NOMO-1 (cell line): ENCODE measurements around the gene C22orf23.

Experiments
- DNase-seq, 2 experiments: peaks; one replicate each; lab custom pipeline; 2025; ENCODE audit not compliant: unreplicated experiment in 2 of 2; lab: John Stamatoyannopoulos, UW

The C22orf23 gene

GRCh38 chr22:37926771-37927636, 26.4 kb downstream of the C22orf23 start:
- no peak for DNase-seq

- DNase-seq: no peak
Observed at GRCh38 chr22:37926358-37926757, 27.0 kb downstream of the C22orf23 start.

GRCh38 chr22:37925767-37926166, 27.6 kb downstream of the C22orf23 start:
- DNase-seq: no peak

GRCh38 chr22:37925330-37925729, 28.1 kb downstream of the C22orf23 start:
- DNase-seq: no peak

GRCh38 chr22:37924386-37925065, 28.9 kb downstream of the C22orf23 start:
- DNase-seq: no peak

- DNase-seq: no peak
Observed at GRCh38 chr22:37923927-37924326, 29.5 kb downstream of the C22orf23 start.

GRCh38 chr22:37922191-37922590, 31.2 kb downstream of the C22orf23 start:
- DNase-seq: no peak

GRCh38 chr22:37920126-37920525, 33.3 kb downstream of the C22orf23 start:
- DNase-seq: peak; percentile 14 to 47

GRCh38 chr22:37918580-37919270, 34.7 kb downstream of the C22orf23 start:
- DNase-seq: no peak

GRCh38 chr22:37917874-37918548, 35.4 kb downstream of the C22orf23 start:
- DNase-seq: no peak

- no peak for DNase-seq
Observed at GRCh38 chr22:37916311-37916710, 37.1 kb downstream of the C22orf23 start.

GRCh38 chr22:37913233-37913721, 40.1 kb downstream of the C22orf23 start:
- no peak for DNase-seq

- DNase-seq: no peak
Observed at GRCh38 chr22:37912171-37912570, 41.2 kb downstream of the C22orf23 start.

- DNase-seq: no peak
Observed at GRCh38 chr22:37911697-37912096, 41.7 kb downstream of the C22orf23 start.

- no peak for DNase-seq
Observed at GRCh38 chr22:37910890-37911672, 42.3 kb downstream of the C22orf23 start.

- DNase-seq: no peak
Observed at GRCh38 chr22:37909766-37910165, 43.6 kb downstream of the C22orf23 start.

- no peak for DNase-seq
Observed at GRCh38 chr22:37907036-37907954, 46.1 kb downstream of the C22orf23 start.

GRCh38 chr22:37906364-37907008, 46.9 kb downstream of the C22orf23 start:
- DNase-seq: no peak
